ENCODE measurements around the gene HOXD11.
A peak's percentile ranks its signal among the peaks of the same experiment; 100 is the strongest.

HOXD11 gene

GRCh38 chr2:176088048-176088936 lies 18.8 kb upstream of the HOXD11 start:
- Histone ChIP-seq H3K27me3 (ENCODE audit: control insufficient read depth, insufficient read depth, low read length) (peaks cover 91% of the 10 kb centered on the region), H3K27ac (ENCODE audit: low read length) (no peak overlapping the region), H3K4me3 (ENCODE audit: low read length) (no peak overlapping the region; the same call in 1 of the 2 replicates), H3K9me3 (ENCODE audit: control insufficient read depth, insufficient read depth, low read length) (no peaks in the 10 kb centered on the region), H3K4me1 (ENCODE audit: control insufficient read depth, insufficient read depth, low read length) (peaks cover 6% of the 10 kb centered on the region), H3K36me3 (ENCODE audit: control insufficient read depth, insufficient read depth, low read length) (no peaks in the 10 kb centered on the region)
- DNase-seq (ENCODE audit: low read depth, low spot score) = no peak
- no CpG with 5 or more reads among the region's 49 CpGs for WGBS (ENCODE audit: insufficient coverage, insufficient read length)

- no peak for DNase-seq (ENCODE audit: low read depth, low spot score)
- Histone ChIP-seq H3K36me3 (ENCODE audit: control insufficient read depth, insufficient read depth, low read length) (no peaks in the 10 kb centered on the region), H3K27ac (ENCODE audit: low read length) (no peak overlapping the region), H3K4me1 (ENCODE audit: control insufficient read depth, insufficient read depth, low read length) (peaks cover 6% of the 10 kb centered on the region), H3K4me3 (ENCODE audit: low read length) (no peak overlapping the region), H3K9me3 (ENCODE audit: control insufficient read depth, insufficient read depth, low read length) (no peaks in the 10 kb centered on the region), H3K27me3 (ENCODE audit: control insufficient read depth, insufficient read depth, low read length) (peaks cover 91% of the 10 kb centered on the region)
- WGBS (ENCODE audit: insufficient coverage, insufficient read length) = no CpG with 5 or more reads among the region's 6 CpGs
These were observed 17.9 kb upstream of the HOXD11 start for GRCh38 chr2:176088937-176089842.

GRCh38 chr2:176089843-176090395 lies 17.2 kb upstream of the HOXD11 start:
- H3K4me1 ChIP-seq (ENCODE audit: control insufficient read depth, insufficient read depth, low read length) = peaks cover 6% of the 10 kb centered on the region
- no peak overlapping the region for H3K4me3 ChIP-seq (ENCODE audit: low read length)
- no peaks in the 10 kb centered on the region for H3K36me3 ChIP-seq (ENCODE audit: control insufficient read depth, insufficient read depth, low read length)
- no peak overlapping the region for H3K27ac ChIP-seq (ENCODE audit: low read length)
- peaks cover 90% of the 10 kb centered on the region for H3K27me3 ChIP-seq (ENCODE audit: control insufficient read depth, insufficient read depth, low read length)
- DNase-seq (ENCODE audit: low read depth, low spot score) = no peak
- no peaks in the 10 kb centered on the region for H3K9me3 ChIP-seq (ENCODE audit: control insufficient read depth, insufficient read depth, low read length)

GRCh38 chr2:176090862-176091261 lies 16.2 kb upstream of the HOXD11 start:
- Histone ChIP-seq H3K27me3 (ENCODE audit: control insufficient read depth, insufficient read depth, low read length) (peaks cover 87% of the 10 kb centered on the region), H3K36me3 (ENCODE audit: control insufficient read depth, insufficient read depth, low read length) (no peaks in the 10 kb centered on the region), H3K4me1 (ENCODE audit: control insufficient read depth, insufficient read depth, low read length) (peaks cover 4% of the 10 kb centered on the region; the same call in 1 of the 2 replicates), H3K27ac (ENCODE audit: low read length) (no peak overlapping the region), H3K9me3 (ENCODE audit: control insufficient read depth, insufficient read depth, low read length) (no peaks in the 10 kb centered on the region), H3K4me3 (ENCODE audit: low read length) (no peak overlapping the region)
- no peak for DNase-seq (ENCODE audit: low read depth, low spot score)
- no CpG with 5 or more reads among the region's 5 CpGs for WGBS (ENCODE audit: insufficient coverage, insufficient read length)

- DNase-seq (ENCODE audit: low read depth, low spot score) = no peak
- Histone ChIP-seq H3K4me1 (ENCODE audit: control insufficient read depth, insufficient read depth, low read length) (peaks cover 4% of the 10 kb centered on the region; the same call in 1 of the 2 replicates), H3K36me3 (ENCODE audit: control insufficient read depth, insufficient read depth, low read length) (no peaks in the 10 kb centered on the region), H3K4me3 (ENCODE audit: low read length) (no peak overlapping the region), H3K27me3 (ENCODE audit: control insufficient read depth, insufficient read depth, low read length) (peaks cover 80% of the 10 kb centered on the region), H3K9me3 (ENCODE audit: control insufficient read depth, insufficient read depth, low read length) (no peaks in the 10 kb centered on the region), H3K27ac (ENCODE audit: low read length) (no peak overlapping the region)
- no CpG with 5 or more reads among the region's 31 CpGs for WGBS (ENCODE audit: insufficient coverage, insufficient read length)
These were observed 15.5 kb upstream of the HOXD11 start for GRCh38 chr2:176091329-176092258.

- Histone ChIP-seq H3K4me3 (ENCODE audit: low read length) (peak within 1 kb of the TSS; percentile 5; the same call in 1 of the 2 replicates), H3K9me3 (ENCODE audit: control insufficient read depth, insufficient read depth, low read length) (no peaks in the 10 kb centered on the region), H3K4me1 (ENCODE audit: control insufficient read depth, insufficient read depth, low read length) (peaks cover 4% of the 10 kb centered on the region; the same call in 1 of the 2 replicates), H3K36me3 (ENCODE audit: control insufficient read depth, insufficient read depth, low read length) (no peaks in the 10 kb centered on the region), H3K27ac (ENCODE audit: low read length) (no peak within 1 kb of the TSS), H3K27me3 (ENCODE audit: control insufficient read depth, insufficient read depth, low read length) (peaks cover 71% of the 10 kb centered on the region)
- DNase-seq (ENCODE audit: low read depth, low spot score) = no peak
- WGBS (ENCODE audit: insufficient coverage, insufficient read length) = no CpG with 5 or more reads among the region's 95 CpGs
These were observed 14.6 kb upstream of the HOXD11 start, which contains the start of gene HOXD13 for GRCh38 chr2:176092270-176093144. Gene HOXD13, plus strand, starts transcription at chr2:176092721. Its CDS starts 170 bp downstream, at chr2:176092891.

GRCh38 chr2:176093145-176093897 lies 13.8 kb upstream of the HOXD11 start:
- H3K9me3 ChIP-seq (ENCODE audit: control insufficient read depth, insufficient read depth, low read length) = no peaks in the 10 kb centered on the region
- no peak for DNase-seq (ENCODE audit: low read depth, low spot score)
- no peak overlapping the region for H3K27ac ChIP-seq (ENCODE audit: low read length)
- peaks cover 3% of the 10 kb centered on the region; the same call in 1 of the 2 replicates for H3K4me1 ChIP-seq (ENCODE audit: control insufficient read depth, insufficient read depth, low read length)
- no peaks in the 10 kb centered on the region for H3K36me3 ChIP-seq (ENCODE audit: control insufficient read depth, insufficient read depth, low read length)
- WGBS (ENCODE audit: insufficient coverage, insufficient read length) = no CpG with 5 or more reads among the region's 53 CpGs
- H3K4me3 ChIP-seq (ENCODE audit: low read length) = peak overlapping the region; percentile 5; the same call in 1 of the 2 replicates
- H3K27me3 ChIP-seq (ENCODE audit: control insufficient read depth, insufficient read depth, low read length) = peaks cover 70% of the 10 kb centered on the region

- no CpG with 5 or more reads among the region's 8 CpGs for WGBS (ENCODE audit: insufficient coverage, insufficient read length)
- H3K9me3 ChIP-seq (ENCODE audit: control insufficient read depth, insufficient read depth, low read length) = no peaks in the 10 kb centered on the region
- H3K27ac ChIP-seq (ENCODE audit: low read length) = no peak overlapping the region
- no peaks in the 10 kb centered on the region for H3K36me3 ChIP-seq (ENCODE audit: control insufficient read depth, insufficient read depth, low read length)
- no peak overlapping the region for H3K4me3 ChIP-seq (ENCODE audit: low read length)
- peaks cover 5% of the 10 kb centered on the region; the same call in 1 of the 2 replicates for H3K4me1 ChIP-seq (ENCODE audit: control insufficient read depth, insufficient read depth, low read length)
- H3K27me3 ChIP-seq (ENCODE audit: control insufficient read depth, insufficient read depth, low read length) = peaks cover 70% of the 10 kb centered on the region
- DNase-seq (ENCODE audit: low read depth, low spot score) = no peak
These were observed 13.2 kb upstream of the HOXD11 start for GRCh38 chr2:176093898-176094249.

Measured in iPS DF 6.9 (cell line).